ENCODE measurements around the gene GAL3ST3.

The GAL3ST3 gene

GRCh38 chr11:66072518-66072917, 23.6 kb upstream of the GAL3ST3 start:
- TF ChIP-seq CTCF (IDR thresholded peaks at IDR 0.05): no peak

GRCh38 chr11:66072081-66072480, 23.1 kb upstream of the GAL3ST3 start:
- TF ChIP-seq CTCF (IDR thresholded peaks at IDR 0.05): no peak

- TF ChIP-seq CTCF (IDR thresholded peaks at IDR 0.05): no peak
Observed at GRCh38 chr11:66071381-66071801, 22.4 kb upstream of the GAL3ST3 start.

- no peak for TF ChIP-seq CTCF (IDR thresholded peaks at IDR 0.05)
Observed at GRCh38 chr11:66070604-66071380, 21.8 kb upstream of the GAL3ST3 start.

- TF ChIP-seq CTCF (IDR thresholded peaks at IDR 0.05): no peak
Observed at GRCh38 chr11:66069715-66070603, 21.0 kb upstream of the GAL3ST3 start, which contains the start of gene PACS1. PACS1 (plus strand) TSS chr11:66070272; CDS start chr11:66070487, 215 bp downstream.

GRCh38 chr11:66068923-66069714, 20.2 kb upstream of the GAL3ST3 start:
- TF ChIP-seq CTCF (IDR thresholded peaks at IDR 0.05): no peak

Data from LNCAP (cell line).